A673 (cell line): ENCODE data around the gene BEST4.

Experiments used
- EZH2 ChIP-seq: fragments of 200-600 bp; sonication (generic); IDR thresholded peaks from 2 replicates; pipeline ENCODE4 v1.6.1; 2017; ENCODE audit warnings: borderline replicate concordance, low read depth, mild to moderate bottlenecking, mixed read lengths, antibody characterized with exemption, low read length; ENCODE audit not compliant: poor library complexity, severe bottlenecking
- TF ChIP-seq, protein P1 (sequence below): fragments of 300-800, 200-600 bp; sonication (generic); conservative IDR thresholded peaks from 2 replicates; pipeline ENCODE4 v1.5.1; 2017; ENCODE audit warnings: low read depth, mild to moderate bottlenecking, antibody characterized with exemption, low read length, moderate library complexity, mixed read lengths

DNA sequence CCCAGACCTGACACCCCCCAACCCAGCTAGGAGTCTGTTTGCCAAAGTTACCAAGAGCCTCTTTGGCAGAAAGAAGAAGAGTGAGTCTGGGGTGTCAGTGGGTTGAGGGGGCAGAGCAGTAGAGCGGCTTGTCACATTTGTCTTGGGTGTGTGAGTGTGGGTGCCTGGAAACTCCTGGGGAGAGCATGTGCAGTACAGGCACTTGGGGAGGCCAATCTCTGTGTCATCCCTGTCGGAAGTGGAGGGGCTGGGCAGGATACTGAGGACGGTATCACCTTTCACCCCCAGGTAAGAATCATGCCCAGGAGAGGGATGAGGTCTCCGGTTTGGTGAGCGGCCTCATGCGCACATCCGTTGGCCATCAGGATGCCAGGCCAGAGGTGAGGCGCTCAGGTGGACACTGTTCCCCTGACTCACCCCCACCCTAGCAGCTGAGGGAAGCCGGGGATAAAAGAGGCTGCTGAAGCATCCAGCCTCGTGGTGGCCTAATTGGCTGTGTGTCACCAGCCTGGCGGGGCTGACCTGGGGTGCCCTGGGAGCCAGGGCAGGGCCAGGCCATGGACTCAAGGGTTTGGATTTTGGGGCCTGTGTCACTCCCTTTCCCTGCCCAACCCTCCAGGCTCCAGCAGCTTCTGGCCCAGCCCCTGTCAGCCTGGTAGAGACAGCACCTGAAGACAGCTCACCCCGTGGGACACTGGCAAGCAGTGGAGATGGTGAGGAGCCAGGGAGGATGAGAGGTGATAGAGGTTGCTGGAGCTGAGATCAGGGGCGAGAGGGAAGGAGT is 15.5 kb upstream of the BEST4 start:
- TF ChIP-seq, protein P1, sequence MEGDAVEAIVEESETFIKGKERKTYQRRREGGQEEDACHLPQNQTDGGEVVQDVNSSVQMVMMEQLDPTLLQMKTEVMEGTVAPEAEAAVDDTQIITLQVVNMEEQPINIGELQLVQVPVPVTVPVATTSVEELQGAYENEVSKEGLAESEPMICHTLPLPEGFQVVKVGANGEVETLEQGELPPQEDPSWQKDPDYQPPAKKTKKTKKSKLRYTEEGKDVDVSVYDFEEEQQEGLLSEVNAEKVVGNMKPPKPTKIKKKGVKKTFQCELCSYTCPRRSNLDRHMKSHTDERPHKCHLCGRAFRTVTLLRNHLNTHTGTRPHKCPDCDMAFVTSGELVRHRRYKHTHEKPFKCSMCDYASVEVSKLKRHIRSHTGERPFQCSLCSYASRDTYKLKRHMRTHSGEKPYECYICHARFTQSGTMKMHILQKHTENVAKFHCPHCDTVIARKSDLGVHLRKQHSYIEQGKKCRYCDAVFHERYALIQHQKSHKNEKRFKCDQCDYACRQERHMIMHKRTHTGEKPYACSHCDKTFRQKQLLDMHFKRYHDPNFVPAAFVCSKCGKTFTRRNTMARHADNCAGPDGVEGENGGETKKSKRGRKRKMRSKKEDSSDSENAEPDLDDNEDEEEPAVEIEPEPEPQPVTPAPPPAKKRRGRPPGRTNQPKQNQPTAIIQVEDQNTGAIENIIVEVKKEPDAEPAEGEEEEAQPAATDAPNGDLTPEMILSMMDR: no peak
- no peak for TF ChIP-seq EZH2
